Activated T-cell treated with anti-CD3 and anti-CD28 coated beads, Interleukin-2, amount 50 U/mL, for 72 hours (primary cell): Measurements from ENCODE around the gene TYW1B. TPM values are rescaled to one million over a fixed set of nuclear protein-coding genes. Genes with fewer than 3 reads are reported as not detected.
"Not testable (repeated sequence)": the region's sequence is repeated elsewhere in the genome, so short reads cannot be mapped to it uniquely, and the experiment has no call there.

Experiments
- ATAC-seq, 2 donors: fragments of 150-1000 bp; cut with Tn5 transposase; replicated peaks in 1 of 2; 2 replicates each; pipeline ENCODE4 v1.10.0; 2021; ENCODE audit warnings: moderate library complexity in 2 of 2, mild to moderate bottlenecking in 1 of 2
- DNase-seq, 2 donors: peaks; one replicate each; pipeline ENCODE4 v3.0.0; 2021 to 2022; ENCODE audit warnings: mixed read lengths in 1 of 2
- H3K27ac Mint-ChIP-seq: one replicate; pipeline ENCODE4 v1.8.0; 2022; ENCODE audit warnings: mild to moderate bottlenecking, moderate library complexity, mixed read lengths
- H3K27me3 Mint-ChIP-seq: one replicate; pipeline ENCODE4 v1.8.0; 2022; ENCODE audit warnings: low read depth, mixed read lengths
- H3K36me3 Mint-ChIP-seq, 2 donors: one replicate each; pipeline ENCODE4 v1.8.0; 2022; ENCODE audit warnings: mixed read lengths in 2 of 2, mild to moderate bottlenecking in 1 of 2; ENCODE audit not compliant: insufficient read depth in 2 of 2
- H3K4me1 Mint-ChIP-seq: one replicate; pipeline ENCODE4 v1.8.0; 2022; ENCODE audit warnings: low read depth, mixed read lengths
- H3K4me3 Mint-ChIP-seq, 2 donors: one replicate each; pipeline ENCODE4 v1.8.0; 2022; ENCODE audit warnings: mild to moderate bottlenecking in 2 of 2, mixed read lengths in 2 of 2, moderate library complexity in 2 of 2
- H3K9me3 Mint-ChIP-seq, 2 donors: one replicate each; pipeline ENCODE4 v1.8.0; 2022; ENCODE audit warnings: mixed read lengths in 2 of 2
- total RNA-seq, 2 donors: library from RNA; stranded (reverse); gene quantifications; one replicate each; pipeline ENCODE4 v1.2.3, GENCODE V29; 2022

TYW1B gene
- total RNA-seq, 2 donors from 2014 or later, result 1.5 to 4.7 TPM

DNA sequence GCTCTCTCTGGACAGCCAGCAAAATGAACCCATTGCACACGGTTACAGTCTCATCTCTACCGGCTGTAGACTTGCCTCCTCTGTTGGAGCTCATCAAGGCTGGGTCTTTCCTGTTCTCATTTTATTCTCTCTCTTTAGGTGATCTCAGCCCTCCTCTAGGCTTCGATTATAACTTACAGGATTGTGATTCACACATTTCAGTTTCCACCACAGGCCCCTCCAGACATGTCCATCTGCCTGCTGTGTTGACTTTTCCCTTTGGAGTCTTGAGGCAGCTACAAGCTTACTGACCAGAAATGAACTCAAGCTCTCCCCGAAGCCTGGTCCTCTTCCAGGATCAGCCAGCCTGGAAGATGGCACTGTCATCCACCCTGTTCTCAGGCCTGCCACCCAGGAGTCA, 268.5 kb downstream of the TYW1B start:
- not testable (repeated sequence) for DNase-seq, ATAC-seq, H3K27ac Mint-ChIP-seq, H3K27me3 Mint-ChIP-seq, H3K36me3 Mint-ChIP-seq, H3K9me3 Mint-ChIP-seq, H3K4me1 Mint-ChIP-seq, H3K4me3 Mint-ChIP-seq

GRCh38 chr7:72556733-72557132, 271.3 kb downstream of the TYW1B start:
- not testable (repeated sequence) for H3K27me3 Mint-ChIP-seq, H3K36me3 Mint-ChIP-seq, DNase-seq, H3K9me3 Mint-ChIP-seq, H3K4me3 Mint-ChIP-seq, H3K4me1 Mint-ChIP-seq, ATAC-seq, H3K27ac Mint-ChIP-seq

DNA sequence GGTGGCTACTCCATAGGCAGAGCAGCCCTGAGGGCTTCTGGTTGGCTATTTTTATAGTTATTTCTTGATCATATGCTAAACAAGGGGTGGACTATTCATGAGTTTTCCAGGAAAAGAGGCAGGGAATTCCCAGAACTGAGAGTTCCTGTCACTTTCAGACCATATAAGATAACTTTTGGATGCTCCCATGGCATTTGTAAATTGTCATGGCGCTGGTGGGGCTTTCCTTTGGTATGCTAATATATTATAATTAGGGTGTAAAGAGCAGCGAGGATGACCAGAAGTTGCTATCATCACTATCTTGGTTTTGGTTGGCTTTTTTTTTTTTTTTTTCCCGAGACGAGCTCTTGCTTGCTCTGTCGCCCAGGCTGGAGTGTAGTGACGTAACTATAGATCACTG, 272.8 kb downstream of the TYW1B start:
- not testable (repeated sequence) for DNase-seq

DNA sequence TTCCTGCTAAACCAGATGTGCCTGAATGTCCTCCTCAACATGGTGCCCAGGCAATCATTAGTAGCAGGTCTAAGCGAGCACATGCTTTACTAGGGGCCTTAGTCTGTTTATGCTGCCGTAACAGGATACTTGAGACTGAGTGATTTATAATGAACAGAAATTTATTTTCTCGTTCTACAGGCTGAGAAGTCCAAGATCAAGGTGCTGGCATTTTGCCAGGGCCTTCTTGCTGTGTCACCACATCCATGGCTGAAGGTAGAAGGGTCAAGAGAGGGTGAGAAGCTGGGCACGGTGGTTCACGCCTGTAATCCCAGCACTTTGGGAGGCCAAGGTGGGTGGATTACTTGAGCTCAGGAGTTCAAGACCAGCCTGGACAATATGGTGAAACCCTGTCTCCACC, 273.6 kb downstream of the TYW1B start:
- H3K4me1 Mint-ChIP-seq, DNase-seq, ATAC-seq, H3K4me3 Mint-ChIP-seq, H3K27me3 Mint-ChIP-seq, H3K9me3 Mint-ChIP-seq, H3K36me3 Mint-ChIP-seq, H3K27ac Mint-ChIP-seq: not testable (repeated sequence)

More for the DNA sequence above, 272.8 kb downstream of the TYW1B start:
- not testable (repeated sequence) for H3K36me3 Mint-ChIP-seq, ATAC-seq, H3K9me3 Mint-ChIP-seq, H3K4me1 Mint-ChIP-seq, H3K4me3 Mint-ChIP-seq, H3K27me3 Mint-ChIP-seq, H3K27ac Mint-ChIP-seq

DNA sequence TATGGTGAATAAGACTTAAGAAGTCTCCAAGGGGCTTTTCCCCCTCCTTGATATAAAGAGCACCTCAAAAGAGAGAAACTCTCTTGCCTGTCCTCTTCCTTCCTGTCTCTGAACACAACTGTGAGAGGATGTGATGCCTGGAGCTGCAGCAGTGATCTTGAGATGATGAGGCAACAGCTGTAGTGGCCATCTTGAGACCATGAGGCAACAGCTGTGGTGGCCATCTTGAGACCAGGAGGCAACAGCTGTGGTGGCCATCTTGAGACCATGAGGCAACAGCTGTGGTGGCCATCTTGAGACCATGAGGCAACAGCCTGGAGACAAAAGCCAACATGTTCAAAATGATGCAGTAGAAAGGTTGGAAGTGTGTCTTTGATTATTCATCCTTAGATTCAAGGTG, 277.5 kb downstream of the TYW1B start:
- H3K4me1 Mint-ChIP-seq, DNase-seq, H3K36me3 Mint-ChIP-seq, H3K9me3 Mint-ChIP-seq, H3K27me3 Mint-ChIP-seq, H3K4me3 Mint-ChIP-seq, ATAC-seq, H3K27ac Mint-ChIP-seq: not testable (repeated sequence)

- H3K9me3 Mint-ChIP-seq, H3K27me3 Mint-ChIP-seq, DNase-seq, H3K4me1 Mint-ChIP-seq, H3K4me3 Mint-ChIP-seq, ATAC-seq, H3K27ac Mint-ChIP-seq, H3K36me3 Mint-ChIP-seq: not testable (repeated sequence)
Observed at GRCh38 chr7:72546586-72547237, 281.3 kb downstream of the TYW1B start.

GRCh38 chr7:72544531-72544930, 283.5 kb downstream of the TYW1B start:
- not testable (repeated sequence) for H3K4me1 Mint-ChIP-seq, ATAC-seq, H3K27me3 Mint-ChIP-seq, H3K27ac Mint-ChIP-seq, H3K9me3 Mint-ChIP-seq, DNase-seq, H3K36me3 Mint-ChIP-seq, H3K4me3 Mint-ChIP-seq

GRCh38 chr7:72540923-72541322, 287.1 kb downstream of the TYW1B start:
- Mint-ChIP-seq H3K9me3 (no peaks in the 10 kb centered on the region), H3K4me3 (no peak overlapping the region), H3K4me1 (no peaks in the 10 kb centered on the region), H3K36me3 (no peaks in the 10 kb centered on the region), H3K27me3 (no peaks in the 10 kb centered on the region), H3K27ac (no peak overlapping the region)
- DNase-seq (no peak), ATAC-seq (no peak)

DNA sequence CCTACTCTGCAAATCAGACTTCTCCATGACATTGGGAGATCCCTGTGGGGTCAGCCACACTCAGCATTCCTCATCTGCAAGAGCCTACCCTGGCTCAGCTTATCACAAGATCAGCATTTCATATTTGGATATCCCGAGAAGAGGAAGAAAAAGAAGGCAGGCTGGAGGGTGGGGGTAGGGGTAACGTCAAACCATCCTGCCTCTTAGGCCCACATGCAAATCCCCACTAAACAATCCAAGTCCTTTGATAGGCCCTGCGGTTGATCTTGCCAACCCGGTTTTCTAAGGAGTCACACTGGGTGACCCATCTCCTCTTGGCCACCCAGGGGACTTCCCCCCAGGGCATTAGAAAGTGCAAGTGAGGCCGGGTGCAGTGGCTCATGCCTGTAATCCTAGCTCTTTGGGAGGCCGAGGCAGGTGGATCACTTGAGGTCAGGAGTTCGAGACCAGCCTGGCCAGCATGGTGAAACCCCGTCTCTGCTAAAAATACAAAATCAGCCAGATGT, 287.8 kb downstream of the TYW1B start:
- H3K4me1 Mint-ChIP-seq, result no peaks in the 10 kb centered on the region
- no peaks in the 10 kb centered on the region for H3K9me3 Mint-ChIP-seq
- ATAC-seq, result no peak
- no peaks in the 10 kb centered on the region for H3K27me3 Mint-ChIP-seq
- no peak for DNase-seq
- no peak overlapping the region for H3K4me3 Mint-ChIP-seq
- H3K27ac Mint-ChIP-seq, result no peak overlapping the region
- H3K36me3 Mint-ChIP-seq, result no peaks in the 10 kb centered on the region

DNA sequence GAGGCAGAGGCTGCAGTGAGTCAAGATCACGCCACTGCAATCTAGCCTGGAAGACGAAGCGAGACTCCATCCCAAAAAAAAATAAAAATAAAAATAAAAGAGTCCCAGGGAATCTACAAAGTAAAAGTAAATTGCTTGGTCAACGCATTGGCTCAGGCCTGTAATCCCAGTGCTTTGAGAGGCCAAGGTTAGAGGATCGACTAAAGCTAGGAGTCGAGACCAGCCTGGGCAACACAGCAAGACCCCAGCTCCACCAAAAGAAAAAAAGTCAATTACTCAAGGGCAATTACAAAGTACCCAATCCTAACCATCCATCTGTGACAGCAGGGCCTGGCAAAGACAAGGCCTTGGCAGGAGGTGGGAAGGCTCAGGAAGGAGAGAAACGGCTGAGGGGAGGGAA, 288.3 kb downstream of the TYW1B start:
- H3K4me1 Mint-ChIP-seq, result no peaks in the 10 kb centered on the region
- H3K27ac Mint-ChIP-seq, result no peak overlapping the region
- no peaks in the 10 kb centered on the region for H3K9me3 Mint-ChIP-seq
- H3K36me3 Mint-ChIP-seq, result no peaks in the 10 kb centered on the region
- no peak overlapping the region for H3K4me3 Mint-ChIP-seq
- DNase-seq, result no peak
- H3K27me3 Mint-ChIP-seq, result no peaks in the 10 kb centered on the region
- ATAC-seq, result no peak

GRCh38 chr7:72538856-72539255, 289.1 kb downstream of the TYW1B start:
- H3K27ac Mint-ChIP-seq, result no peak overlapping the region
- no peaks in the 10 kb centered on the region for H3K4me1 Mint-ChIP-seq
- no peak overlapping the region for H3K4me3 Mint-ChIP-seq
- no peaks in the 10 kb centered on the region for H3K27me3 Mint-ChIP-seq
- no peak for DNase-seq
- H3K9me3 Mint-ChIP-seq, result no peaks in the 10 kb centered on the region
- ATAC-seq, result no peak
- H3K36me3 Mint-ChIP-seq, result no peaks in the 10 kb centered on the region

DNA sequence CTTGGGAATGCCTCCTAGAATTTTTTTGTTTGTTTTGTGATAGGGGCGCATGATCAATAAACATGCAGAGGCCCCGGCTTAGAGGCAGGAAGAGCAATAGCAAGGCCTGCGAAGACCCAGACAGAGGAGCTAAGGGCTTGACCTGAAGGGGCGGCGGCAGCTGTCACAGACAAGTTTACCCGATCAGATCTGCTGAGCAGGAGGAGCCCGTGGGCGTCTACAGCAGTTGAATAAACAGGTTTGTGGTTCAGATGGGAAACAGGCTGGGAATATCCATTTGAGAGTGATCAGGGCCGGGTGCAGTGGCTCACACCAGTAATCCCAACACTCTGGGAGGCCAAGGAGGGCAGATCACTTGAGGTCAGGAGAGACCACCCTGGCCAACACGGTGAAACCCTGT, 289.9 kb downstream of the TYW1B start:
- Mint-ChIP-seq H3K9me3 (no peaks in the 10 kb centered on the region), H3K27ac (no peak overlapping the region), H3K36me3 (no peaks in the 10 kb centered on the region), H3K27me3 (no peaks in the 10 kb centered on the region), H3K4me1 (no peaks in the 10 kb centered on the region), H3K4me3 (no peak overlapping the region)
- ATAC-seq, result no peak
- no peak for DNase-seq

- not testable (repeated sequence) for DNase-seq, H3K36me3 Mint-ChIP-seq, H3K27ac Mint-ChIP-seq, H3K4me1 Mint-ChIP-seq, ATAC-seq, H3K27me3 Mint-ChIP-seq, H3K4me3 Mint-ChIP-seq, H3K9me3 Mint-ChIP-seq
Observed at GRCh38 chr7:72536038-72536437, 292.0 kb downstream of the TYW1B start.

- H3K27ac Mint-ChIP-seq, DNase-seq, H3K36me3 Mint-ChIP-seq, H3K4me1 Mint-ChIP-seq, H3K4me3 Mint-ChIP-seq, H3K9me3 Mint-ChIP-seq, ATAC-seq, H3K27me3 Mint-ChIP-seq: not testable (repeated sequence)
Observed at GRCh38 chr7:72531048-72531447, 297.0 kb downstream of the TYW1B start.
